ENCODE results near the gene NUP93.

DNA sequence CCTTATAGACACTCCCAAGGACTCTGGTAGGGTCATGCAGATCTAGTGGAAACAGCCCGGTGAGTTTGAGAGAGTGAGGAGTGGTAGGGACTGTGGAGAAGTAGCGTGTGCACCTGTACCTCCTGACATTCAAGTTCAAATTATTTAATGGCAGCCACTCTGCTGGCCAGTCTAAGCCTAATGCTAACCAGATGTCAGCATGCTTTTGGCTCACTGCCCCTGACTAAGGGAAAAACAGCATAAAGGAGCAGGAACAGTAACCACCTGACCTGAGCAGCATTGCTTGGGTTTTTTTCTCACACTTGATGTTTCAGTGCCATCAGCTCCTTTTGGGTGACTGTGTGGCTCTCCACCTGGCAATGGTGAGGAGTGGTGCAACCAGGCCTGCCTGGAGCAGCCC is 111.3 kb downstream of the NUP93 start:
- TF ChIP-seq ZNF331 (CRISPR knock-in tag; IDR thresholded peaks at IDR 0.05; ENCODE audit: low read depth), result no peak
- TF ChIP-seq, protein P1, sequence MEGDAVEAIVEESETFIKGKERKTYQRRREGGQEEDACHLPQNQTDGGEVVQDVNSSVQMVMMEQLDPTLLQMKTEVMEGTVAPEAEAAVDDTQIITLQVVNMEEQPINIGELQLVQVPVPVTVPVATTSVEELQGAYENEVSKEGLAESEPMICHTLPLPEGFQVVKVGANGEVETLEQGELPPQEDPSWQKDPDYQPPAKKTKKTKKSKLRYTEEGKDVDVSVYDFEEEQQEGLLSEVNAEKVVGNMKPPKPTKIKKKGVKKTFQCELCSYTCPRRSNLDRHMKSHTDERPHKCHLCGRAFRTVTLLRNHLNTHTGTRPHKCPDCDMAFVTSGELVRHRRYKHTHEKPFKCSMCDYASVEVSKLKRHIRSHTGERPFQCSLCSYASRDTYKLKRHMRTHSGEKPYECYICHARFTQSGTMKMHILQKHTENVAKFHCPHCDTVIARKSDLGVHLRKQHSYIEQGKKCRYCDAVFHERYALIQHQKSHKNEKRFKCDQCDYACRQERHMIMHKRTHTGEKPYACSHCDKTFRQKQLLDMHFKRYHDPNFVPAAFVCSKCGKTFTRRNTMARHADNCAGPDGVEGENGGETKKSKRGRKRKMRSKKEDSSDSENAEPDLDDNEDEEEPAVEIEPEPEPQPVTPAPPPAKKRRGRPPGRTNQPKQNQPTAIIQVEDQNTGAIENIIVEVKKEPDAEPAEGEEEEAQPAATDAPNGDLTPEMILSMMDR (conservative IDR thresholded peaks at IDR 0.05; ENCODE audit: low read depth in 2 of 2), result no peak
- no peak for TF ChIP-seq POLR2AphosphoS5 (IDR thresholded peaks at IDR 0.05; ENCODE audit: low read depth)
- no peak for TF ChIP-seq EZH2phosphoT487 (IDR thresholded peaks at IDR 0.05; ENCODE audit: unreplicated experiment)

All from GM23338 (cell line).